ENCODE results near the gene MICAL3.

MICAL3 gene

DNA sequence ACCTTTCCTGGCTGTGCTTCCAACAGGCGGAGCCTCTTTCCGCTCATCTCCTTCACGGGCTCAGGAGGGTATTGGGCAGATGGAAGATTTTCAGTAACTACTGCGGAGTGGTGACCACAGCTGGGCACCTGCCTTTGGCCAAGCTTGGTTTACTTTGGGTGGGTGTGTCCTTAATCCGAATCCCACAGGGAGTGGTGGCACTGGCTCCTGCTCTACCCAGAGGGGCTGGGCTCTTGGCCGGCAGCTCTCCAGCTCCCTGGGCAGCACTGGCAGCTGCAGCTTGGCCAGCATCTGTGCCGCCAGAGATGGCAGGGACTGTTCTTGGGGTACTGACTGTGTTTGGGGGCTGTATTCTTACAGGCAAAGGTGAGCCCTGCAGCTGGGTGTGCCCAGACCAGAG lies 279.9 kb downstream of the MICAL3 start:
- no peak for DNase-seq

DNA sequence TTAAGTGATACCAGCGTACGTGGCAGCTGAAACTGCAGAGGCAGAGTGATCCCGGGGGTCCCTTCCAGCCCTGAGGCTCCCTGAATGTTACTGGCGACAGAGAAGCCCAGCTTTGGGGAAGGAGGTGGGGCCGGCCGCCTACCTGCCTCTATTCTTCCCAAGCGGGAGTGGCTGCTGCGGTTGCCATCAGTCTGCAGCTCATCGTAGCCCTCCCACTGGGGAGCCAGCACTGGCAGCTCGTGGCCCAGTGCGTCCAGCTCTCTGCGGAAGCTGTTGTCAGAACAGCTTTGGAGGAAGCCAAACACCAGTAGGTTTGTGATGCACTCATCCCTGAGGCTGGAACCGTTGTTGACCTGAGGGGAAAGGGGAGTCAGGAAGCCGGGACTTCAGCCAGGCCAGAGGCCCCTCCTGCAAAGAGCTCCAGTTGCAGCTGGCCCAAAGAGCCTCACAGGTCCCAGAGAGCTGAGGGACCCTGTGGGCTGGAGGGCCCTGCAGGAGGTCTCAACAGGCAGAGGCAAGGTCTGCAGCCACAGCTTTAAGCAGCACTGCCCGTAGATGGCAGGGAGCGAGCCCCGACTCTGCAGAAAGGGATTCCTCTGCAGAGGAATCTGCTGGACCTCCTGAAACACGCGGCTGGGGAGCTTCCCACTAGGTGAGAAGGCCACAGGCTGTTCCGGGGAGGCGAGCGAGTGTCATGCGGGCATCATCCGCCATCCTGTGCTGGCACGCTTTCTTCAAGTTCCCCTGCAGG lies 280.5 kb downstream of the MICAL3 start:
- no peak for DNase-seq

DNA sequence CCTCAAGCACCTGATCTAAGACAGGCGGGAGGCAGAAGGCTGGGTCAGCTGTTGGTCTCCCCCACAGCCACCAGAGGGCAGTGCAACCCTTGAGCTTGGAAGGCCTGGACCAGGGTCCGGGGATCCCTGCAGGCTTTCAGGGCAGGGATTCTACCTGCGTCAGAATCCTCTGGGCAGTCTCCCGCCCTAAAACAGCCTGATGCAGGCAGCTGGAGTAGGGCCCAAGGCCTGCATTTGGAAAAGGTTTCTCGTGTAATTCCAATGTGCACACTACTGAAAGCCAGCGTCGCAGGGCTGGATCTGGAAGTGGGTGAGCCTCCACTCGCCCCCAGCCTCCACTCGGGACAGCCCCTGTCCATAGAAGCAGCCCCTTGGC lies 281.8 kb downstream of the MICAL3 start:
- DNase-seq: peak; percentile 81

DNA sequence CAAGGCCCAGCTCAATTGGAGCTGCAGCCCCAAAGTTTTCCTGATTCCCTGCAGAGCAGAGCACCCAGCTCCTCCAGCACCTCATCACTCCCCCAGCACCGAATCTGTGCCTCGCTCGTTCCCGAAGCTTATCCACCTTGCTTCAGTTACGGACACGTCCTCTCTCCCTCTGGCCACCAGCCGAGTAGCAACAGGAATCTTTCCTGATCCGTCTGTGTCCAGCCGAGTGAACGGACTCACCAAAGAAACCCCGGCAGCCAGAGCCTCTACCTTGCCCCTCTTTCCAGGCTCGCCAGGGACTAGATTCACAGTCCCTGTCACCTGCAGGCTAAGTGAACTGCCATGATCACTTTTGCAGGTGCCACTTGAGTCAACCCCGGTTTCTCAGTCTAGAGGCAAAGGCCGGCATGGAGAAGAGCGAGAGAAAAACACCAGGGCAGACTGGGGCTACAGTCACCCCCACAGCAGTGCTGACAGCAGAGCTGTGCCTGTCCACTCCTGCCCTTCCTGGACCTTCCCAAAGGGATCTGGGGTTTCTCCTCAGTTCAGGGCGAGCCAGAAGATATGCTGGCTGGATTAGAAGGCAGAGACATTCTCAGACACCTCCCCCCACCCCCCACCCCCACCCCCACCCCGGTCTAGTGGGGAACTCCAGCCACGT lies 282.4 kb downstream of the MICAL3 start:
- no peak for DNase-seq

DNA sequence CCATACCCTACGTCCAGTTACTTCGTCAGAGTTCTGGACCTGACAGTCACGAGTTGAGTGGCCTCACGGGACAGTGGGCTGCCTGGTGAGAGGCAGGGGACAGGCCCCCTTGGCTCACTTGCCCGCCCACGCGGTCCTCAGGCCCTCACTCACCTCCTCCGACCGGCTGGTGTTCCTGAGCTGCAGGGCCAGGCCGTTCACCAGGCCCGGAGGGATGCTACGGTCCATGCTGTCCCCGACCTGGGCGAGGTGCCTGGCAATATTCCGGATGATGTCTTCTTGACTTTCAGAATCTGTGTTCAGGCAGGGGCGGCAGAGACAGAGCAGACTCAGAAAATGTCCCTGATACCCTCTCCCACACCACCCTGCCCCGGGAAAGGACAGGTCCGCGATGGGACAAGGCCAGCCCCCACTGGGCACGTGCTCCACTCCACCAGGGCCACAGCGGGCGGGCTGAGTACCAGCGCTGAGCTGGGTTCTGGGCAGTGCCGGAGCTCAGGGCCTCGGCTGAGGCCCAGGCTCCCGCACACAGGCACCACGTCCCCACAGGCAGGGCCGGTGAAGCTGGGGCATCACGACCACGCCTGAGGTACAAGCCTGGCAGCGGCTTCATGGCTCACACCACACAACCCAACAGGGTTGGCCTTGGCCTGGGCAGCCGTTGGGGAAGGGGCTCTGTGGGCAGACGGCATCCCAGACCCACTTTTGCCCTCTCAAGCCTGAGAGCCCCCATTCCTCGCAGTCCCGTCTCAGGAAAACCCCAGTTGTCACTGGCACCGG lies 285.0 kb downstream of the MICAL3 start:
- no peak for DNase-seq

DNA sequence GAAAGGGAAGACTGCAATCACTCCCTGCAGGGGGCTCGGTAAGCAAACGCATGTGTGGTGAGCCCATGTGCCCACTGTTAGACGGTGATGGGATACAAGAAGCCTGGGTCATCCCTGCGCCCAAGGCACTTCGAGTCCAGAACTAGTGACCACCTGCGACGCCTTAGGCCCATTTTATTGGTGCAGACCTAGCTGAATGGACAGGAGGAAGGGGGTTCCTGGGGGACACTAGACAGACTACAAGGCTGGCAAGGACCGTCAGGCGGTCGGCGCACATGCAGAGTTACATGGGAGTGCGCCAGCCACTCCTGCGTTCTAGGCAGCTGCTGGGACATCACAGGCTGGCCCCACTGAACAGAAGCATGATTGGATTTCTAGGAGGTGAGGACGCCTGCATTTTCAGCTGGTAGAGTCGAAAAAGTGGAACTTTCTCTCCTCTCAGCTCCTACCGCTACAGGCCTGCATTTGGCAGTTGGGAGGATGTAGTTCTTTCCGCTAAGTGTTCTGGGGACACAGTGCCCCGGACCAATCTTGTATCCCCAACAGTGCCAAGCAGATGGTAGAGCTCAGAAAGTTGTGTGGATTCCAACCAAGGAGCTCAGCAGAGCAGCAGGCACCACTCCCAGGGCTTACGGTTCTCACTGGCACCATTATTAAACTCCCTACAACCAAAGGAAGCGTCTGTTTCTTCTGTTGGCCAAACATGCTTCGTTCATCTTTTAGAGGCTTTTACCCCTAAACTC lies 285.8 kb downstream of the MICAL3 start:
- DNase-seq: no peak
